GM13976 (cell line): ENCODE measurements around the gene ZNF565.

ENCODE experiments used
- DNase-seq: peaks from one replicate; pipeline ENCODE4 v3.0.0; 2012; ENCODE audit warnings: low spot score
- CTCF ChIP-seq: IDR thresholded peaks from 2 replicates; pipeline ENCODE4 v1.5.1; 2012; ENCODE audit warnings: borderline replicate concordance, mild to moderate bottlenecking; ENCODE audit not compliant: insufficient read depth; ENCODE audit errors: extremely low read depth, missing control alignments, control extremely low read depth
- in situ Hi-C: fragments of 300-500 bp; cut with MboI; formaldehyde crosslinking; loops from one replicate; pipeline ENCODE4 v1.12.0; 2022; ENCODE audit warnings: low sequenced_read_pairs, mixed read lengths, inconsistent platforms; ENCODE audit not compliant: unreplicated experiment

ZNF565 gene

DNA sequence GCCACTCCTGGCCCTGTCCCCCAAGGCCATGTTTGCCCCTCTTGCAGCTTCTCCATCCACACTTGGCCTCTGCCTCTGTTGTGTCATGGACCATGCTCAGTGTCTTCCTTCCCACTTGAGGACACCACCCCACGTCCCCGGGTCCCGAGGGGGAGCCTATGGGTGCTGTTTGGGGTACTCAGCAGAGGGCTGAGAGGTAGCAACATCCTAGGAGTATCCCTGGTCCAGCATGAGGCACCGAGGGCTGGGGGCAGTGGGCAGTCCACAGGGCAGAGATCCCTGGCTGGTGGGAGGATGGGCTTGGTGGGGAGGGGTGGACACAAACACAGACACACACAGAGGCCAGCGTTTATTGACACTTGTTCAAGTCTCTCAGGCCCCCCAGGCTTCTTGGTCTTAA lies 63.9 kb downstream of the ZNF565 start:
- no peak for TF ChIP-seq CTCF
- in situ Hi-C loops = no loop called here
- no peak for DNase-seq

GRCh38 chr19:36149673-36150406 lies 64.6 kb downstream of the ZNF565 start:
- no peak for DNase-seq
- in situ Hi-C loops = no loop called here
- no peak for TF ChIP-seq CTCF

DNA sequence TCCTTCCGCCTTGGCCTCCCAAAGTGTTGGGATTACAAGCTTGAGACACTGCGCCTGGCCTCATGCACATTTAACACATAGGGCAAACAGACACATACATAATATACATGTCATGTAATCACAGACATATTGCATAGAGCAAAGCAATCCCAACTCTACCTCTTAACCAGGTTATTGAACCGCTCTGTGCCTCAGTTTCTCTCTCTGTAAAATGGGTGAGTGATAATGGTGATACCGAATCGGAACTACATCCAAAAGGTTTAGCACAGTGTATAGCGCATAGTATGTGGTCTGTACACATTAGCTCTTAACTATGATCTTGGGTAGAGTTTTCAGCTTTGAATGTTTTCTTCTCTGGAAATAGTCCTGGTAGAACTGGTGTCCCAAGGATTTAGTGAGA lies 69.8 kb downstream of the ZNF565 start:
- no peak for TF ChIP-seq CTCF
- DNase-seq = no peak
- in situ Hi-C loops = no loop called here

DNA sequence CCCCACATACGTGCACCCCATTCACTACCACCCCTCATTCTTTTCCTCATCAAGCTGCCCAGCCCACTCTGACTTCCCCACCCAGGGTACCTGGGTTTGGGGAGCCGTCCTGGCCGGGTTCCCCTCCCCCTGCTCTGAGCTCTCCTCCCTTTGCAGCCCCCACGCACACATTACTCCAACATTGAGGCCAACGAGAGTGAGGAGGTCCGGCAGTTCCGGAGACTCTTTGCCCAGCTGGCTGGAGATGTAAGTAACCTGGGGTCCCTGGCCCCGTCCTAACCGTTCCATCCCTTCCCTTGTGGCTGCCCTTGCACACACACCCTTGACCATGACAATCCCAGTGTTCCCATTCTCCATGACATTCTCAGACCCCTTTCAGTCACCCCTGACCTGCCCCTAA lies 72.0 kb downstream of the ZNF565 start:
- DNase-seq = no peak
- in situ Hi-C loops = no loop called here
- no peak for TF ChIP-seq CTCF

DNA sequence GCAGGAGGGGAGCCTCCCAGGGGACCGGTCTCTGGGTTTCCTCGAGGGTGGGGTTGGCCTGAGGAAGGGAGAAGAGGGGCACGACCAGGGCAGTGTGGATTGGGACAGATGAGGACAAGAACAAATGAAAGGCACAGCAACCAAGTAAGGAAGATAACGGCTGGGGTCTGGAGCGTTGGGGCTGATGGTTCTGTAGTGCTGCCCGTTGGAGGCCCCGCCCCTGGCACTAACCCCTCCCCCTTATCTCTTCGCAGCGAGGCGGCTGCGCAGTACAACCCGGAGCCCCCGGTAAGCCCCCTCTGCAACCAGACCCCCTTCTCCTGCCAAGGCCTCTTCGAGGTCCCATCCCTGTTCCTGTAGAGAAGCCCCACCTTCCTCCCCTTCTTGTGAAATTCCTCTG lies 72.4 kb downstream of the ZNF565 start:
- DNase-seq = peak; percentile 18
- TF ChIP-seq CTCF = no peak
- in situ Hi-C loops = no loop called here

GRCh38 chr19:36141039-36141927 lies 73.2 kb downstream of the ZNF565 start:
- TF ChIP-seq CTCF = no peak
- DNase-seq = peak; percentile 95
- in situ Hi-C loops = no loop called here
